ENCODE results near the gene QRFPR. TPM values are rescaled to one million over a fixed set of nuclear protein-coding genes. Genes with fewer than 3 reads are reported as not detected.

QRFPR gene
- total and polyA plus RNA-seq, 2 of the 8 experiments (the other 6 are each of a cell fraction or from before 2014, with no cell fraction given) = 1.0 to 2.9 TPM

DNA sequence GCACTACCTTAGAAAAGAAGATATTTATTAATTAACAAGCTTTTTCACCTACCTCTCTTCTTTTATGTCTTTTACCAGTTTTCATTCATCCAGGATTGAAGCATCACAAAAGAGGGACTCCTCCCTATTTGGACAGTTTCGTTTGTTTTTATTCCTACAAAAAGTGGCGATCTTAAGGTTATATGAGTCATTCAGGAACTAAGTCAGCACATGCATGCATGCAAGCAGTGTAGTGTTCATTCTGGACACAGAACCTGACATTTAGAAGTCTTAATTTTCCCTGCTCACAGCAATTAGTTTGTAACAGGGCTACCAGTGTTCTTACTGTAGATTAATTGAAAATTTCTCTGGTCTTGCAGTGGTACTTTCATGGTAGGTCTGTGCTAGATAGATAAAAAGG lies 47.9 kb upstream of the QRFPR start:
- H4K20me1 ChIP-seq (replicated peaks in 1 of 2; ENCODE audit: control insufficient read depth in 1 of 2, insufficient read depth in 2 of 2, low read length in 2 of 2) = no peaks in the 10 kb centered on the region
- H3K23ac ChIP-seq (ENCODE audit: insufficient read length) = no peak overlapping the region
- FAIRE-seq = no peak
- ChIA-PET CTCF (ENCODE audit: partially characterized antibody) (interaction anchor here (0.6 kb wide), 1 partner anchor 137 kb away, joined by 3 read pairs; no protein-coding TSS in a partner anchor), POLR2A (ENCODE audit: partially characterized antibody) (no interaction called here)
- no peaks in the 10 kb centered on the region for H3K79me1 ChIP-seq (ENCODE audit: low read depth, low read length)
- H3K4me3 ChIP-seq (ENCODE audit: extremely low read depth in 1 of 4, insufficient read depth in 2 of 4, low read depth in 3 of 4, low read length in 4 of 4) = no peak overlapping the region
- TF ChIP-seq GABPA (IDR thresholded peaks at IDR 0.05; ENCODE audit: borderline replicate concordance, insufficient read depth, low read length) (no peak), TCF12 (IDR thresholded peaks at IDR 0.05; ENCODE audit: low read depth, low read length) (no peak), SP4 (IDR thresholded peaks at IDR 0.05; ENCODE audit: low read length) (no peak), CEBPB (IDR thresholded peaks at IDR 0.05; ENCODE audit: low read depth, low read length) (no peak), KDM1A (IDR thresholded peaks at IDR 0.05; ENCODE audit: borderline replicate concordance, low read length) (no peak), SP1 (IDR thresholded peaks at IDR 0.05; ENCODE audit: low read depth, low read length) (no peak), POU5F1 (IDR thresholded peaks at IDR 0.05; ENCODE audit: low read depth, low read length) (no peak), CHD1 (IDR thresholded peaks at IDR 0.05; ENCODE audit: low read depth, low read length) (no peak), MAFK (IDR thresholded peaks at IDR 0.05; ENCODE audit: low read depth, low read length) (no peak), KDM5A (IDR thresholded peaks at IDR 0.05; ENCODE audit: low read length) (no peak)
- H3K4me2 ChIP-seq (ENCODE audit: insufficient read depth in 1 of 2, low read depth in 2 of 2, low read length in 2 of 2) = no peak overlapping the region
- no peaks in the 10 kb centered on the region for H3K36me3 ChIP-seq (ENCODE audit: control insufficient read depth in 2 of 4, insufficient read depth in 4 of 4, low read length in 3 of 4)
- H3K23me2 ChIP-seq (ENCODE audit: low read depth, low read length) = no peaks in the 10 kb centered on the region
- 93% methylated on average over 2 of the region's 2 CpGs; no CpG with 5 or more reads in 1 of the 2 experiments for WGBS, 2 experiments (ENCODE audit: extremely low coverage in 1 of 2, insufficient coverage in 1 of 2, insufficient read length in 1 of 2, insufficient replicate concordance in 2 of 2, low coverage in 1 of 2, low lambda C conversion rate in 2 of 2, missing lambda C conversion rate in 1 of 2)
- no peak overlapping the region for H3K14ac ChIP-seq (ENCODE audit: insufficient read length)
- no peak overlapping the region for H4K5ac ChIP-seq (ENCODE audit: insufficient read length, low read depth, low read length)
- H3K27me3 ChIP-seq (replicated peaks in 1 of 4; ENCODE audit: control insufficient read depth in 3 of 4, extremely low read depth in 1 of 4, insufficient read depth in 3 of 4, low read length in 3 of 4) = no peaks in the 10 kb centered on the region
- H2BK12ac ChIP-seq (ENCODE audit: low read depth, low read length) = no peak overlapping the region
- no peaks in the 10 kb centered on the region for H3K9me3 ChIP-seq (ENCODE audit: insufficient read depth in 2 of 2, low read depth in 1 of 2, low read length in 1 of 2)
- H2BK20ac ChIP-seq (ENCODE audit: low read length) = no peak overlapping the region
- H3K4ac ChIP-seq (replicated peaks; ENCODE audit: insufficient read length, low read depth, low read length) = no peak overlapping the region
- H2BK120ac ChIP-seq (replicated peaks; ENCODE audit: low read depth, low read length) = no peak overlapping the region
- no peak overlapping the region for H3K27ac ChIP-seq (ENCODE audit: low read depth, low read length)
- H4K8ac ChIP-seq (ENCODE audit: extremely low read depth, insufficient read depth, low read length) = no peak overlapping the region
- H3K4me1 ChIP-seq (replicated peaks in 1 of 4; ENCODE audit: control insufficient read depth in 3 of 4, insufficient read depth in 4 of 4, low read length in 3 of 4) = no peaks in the 10 kb centered on the region
- no peak overlapping the region for H2BK5ac ChIP-seq (ENCODE audit: low read depth, low read length)
- no peaks in the 10 kb centered on the region for H3K79me2 ChIP-seq (ENCODE audit: control insufficient read depth in 1 of 2, insufficient read depth in 2 of 2, low read length in 2 of 2)
- H3K56ac ChIP-seq (replicated peaks; ENCODE audit: insufficient read length, low read depth, low read length) = no peak overlapping the region
- H2AK5ac ChIP-seq (ENCODE audit: low read depth, low read length) = no peak overlapping the region
- no peak overlapping the region for H2BK15ac ChIP-seq (ENCODE audit: low read length)
- DNase-seq (ENCODE audit: low read depth in 1 of 2, low spot score in 2 of 2) = no peak
- H4K91ac ChIP-seq (replicated peaks; ENCODE audit: insufficient read length, low read length) = no peak overlapping the region
- no peak overlapping the region; the same call in 1 of the 2 replicates for H2AFZ ChIP-seq (ENCODE audit: low read length)
- no peak overlapping the region for H3K18ac ChIP-seq (ENCODE audit: extremely low read depth, low read length)
- no peak overlapping the region for H3K9ac ChIP-seq (replicated peaks in 1 of 4; ENCODE audit: extremely low read depth in 1 of 4, low read depth in 3 of 4, low read length in 3 of 4)
